Choroid plexus epithelial cell (primary cell): Measurements from ENCODE around the gene ZBTB2.
A peak's percentile ranks its signal among the peaks of the same experiment; 100 is the strongest.
"Not testable (repeated sequence)": the region's sequence is repeated elsewhere in the genome, so short reads cannot be mapped to it uniquely, and the experiment has no call there.

Source experiments
- DNase-seq: peaks from one replicate; pipeline ENCODE4 v3.0.0-alpha.2; 2010; ENCODE audit warnings: low read depth
- H3K4me3 ChIP-seq: 2 replicates; pipeline ENCODE4 v1.5.1; 2011; ENCODE audit warnings: low read depth, mild to moderate bottlenecking, control low read depth, low read length, moderate library complexity
- TF ChIP-seq, protein P1 (sequence below): conservative IDR thresholded peaks from 2 replicates; pipeline ENCODE4 v1.5.1; 2011; ENCODE audit warnings: low read depth, mild to moderate bottlenecking, control low read depth, inconsistent platforms, low read length, moderate library complexity

Gene ZBTB2

DNA sequence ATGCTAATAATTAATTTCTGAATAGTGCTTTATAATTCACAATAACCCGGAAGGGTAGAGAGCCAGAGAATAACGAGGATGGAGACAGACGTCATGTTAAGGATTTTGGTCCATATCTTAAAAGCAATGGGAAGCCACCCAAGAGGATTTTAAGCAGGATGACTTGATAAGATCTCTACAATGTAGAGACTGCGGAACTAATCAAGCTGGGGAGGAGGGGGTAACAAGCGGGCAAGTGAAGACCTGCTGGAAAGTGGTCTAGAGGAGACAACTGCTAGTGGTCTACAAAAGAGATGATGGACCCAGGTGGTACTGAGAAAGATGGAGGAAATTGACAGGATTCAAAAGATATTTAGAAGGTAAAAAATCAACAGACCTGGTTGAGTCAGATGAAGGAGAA, 7.2 kb downstream of the ZBTB2 start:
- TF ChIP-seq, protein P1, sequence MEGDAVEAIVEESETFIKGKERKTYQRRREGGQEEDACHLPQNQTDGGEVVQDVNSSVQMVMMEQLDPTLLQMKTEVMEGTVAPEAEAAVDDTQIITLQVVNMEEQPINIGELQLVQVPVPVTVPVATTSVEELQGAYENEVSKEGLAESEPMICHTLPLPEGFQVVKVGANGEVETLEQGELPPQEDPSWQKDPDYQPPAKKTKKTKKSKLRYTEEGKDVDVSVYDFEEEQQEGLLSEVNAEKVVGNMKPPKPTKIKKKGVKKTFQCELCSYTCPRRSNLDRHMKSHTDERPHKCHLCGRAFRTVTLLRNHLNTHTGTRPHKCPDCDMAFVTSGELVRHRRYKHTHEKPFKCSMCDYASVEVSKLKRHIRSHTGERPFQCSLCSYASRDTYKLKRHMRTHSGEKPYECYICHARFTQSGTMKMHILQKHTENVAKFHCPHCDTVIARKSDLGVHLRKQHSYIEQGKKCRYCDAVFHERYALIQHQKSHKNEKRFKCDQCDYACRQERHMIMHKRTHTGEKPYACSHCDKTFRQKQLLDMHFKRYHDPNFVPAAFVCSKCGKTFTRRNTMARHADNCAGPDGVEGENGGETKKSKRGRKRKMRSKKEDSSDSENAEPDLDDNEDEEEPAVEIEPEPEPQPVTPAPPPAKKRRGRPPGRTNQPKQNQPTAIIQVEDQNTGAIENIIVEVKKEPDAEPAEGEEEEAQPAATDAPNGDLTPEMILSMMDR, result no peak
- no peak overlapping the region for H3K4me3 ChIP-seq
- DNase-seq, result no peak

DNA sequence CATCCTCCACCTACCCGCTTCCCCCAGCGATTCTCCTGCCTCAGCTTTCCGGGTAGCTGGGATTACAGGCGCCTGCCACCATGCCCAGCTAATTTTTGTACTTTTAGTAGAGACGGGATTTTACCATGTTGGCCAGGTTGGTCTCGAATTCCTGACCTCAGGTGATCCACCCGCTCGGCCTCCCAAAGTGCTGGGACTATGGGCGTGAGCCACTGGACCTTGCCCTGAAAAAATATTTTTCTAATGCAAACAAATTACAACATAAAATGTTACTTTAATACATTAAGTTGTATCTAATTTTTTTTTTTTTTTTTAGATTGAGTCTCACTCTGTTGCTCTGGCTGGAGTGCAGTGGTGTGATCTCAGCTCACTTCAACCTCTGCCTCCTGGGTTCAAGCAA, 8.7 kb downstream of the ZBTB2 start:
- not testable (repeated sequence) for H3K4me3 ChIP-seq, DNase-seq

DNA sequence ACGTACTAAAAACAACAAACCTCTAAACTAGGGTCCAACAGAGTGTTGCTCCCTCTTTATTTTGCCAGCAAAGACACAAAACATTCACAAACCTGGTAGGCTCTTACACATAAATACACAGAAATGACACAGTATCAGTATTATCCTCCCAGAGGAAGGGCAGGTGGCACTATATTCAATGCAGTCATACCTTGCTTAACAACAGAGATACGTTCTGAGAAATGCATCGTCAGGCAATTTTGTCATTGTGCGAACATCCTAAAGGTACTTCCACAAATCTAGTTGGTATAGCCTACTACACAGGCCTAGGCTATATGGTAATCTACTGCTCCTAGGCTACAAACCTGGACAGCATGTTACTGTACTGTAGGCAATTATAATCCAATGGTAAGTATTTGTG, 9.6 kb downstream of the ZBTB2 start:
- TF ChIP-seq, protein P1, result no peak
- DNase-seq, result no peak
- no peak overlapping the region for H3K4me3 ChIP-seq

DNA sequence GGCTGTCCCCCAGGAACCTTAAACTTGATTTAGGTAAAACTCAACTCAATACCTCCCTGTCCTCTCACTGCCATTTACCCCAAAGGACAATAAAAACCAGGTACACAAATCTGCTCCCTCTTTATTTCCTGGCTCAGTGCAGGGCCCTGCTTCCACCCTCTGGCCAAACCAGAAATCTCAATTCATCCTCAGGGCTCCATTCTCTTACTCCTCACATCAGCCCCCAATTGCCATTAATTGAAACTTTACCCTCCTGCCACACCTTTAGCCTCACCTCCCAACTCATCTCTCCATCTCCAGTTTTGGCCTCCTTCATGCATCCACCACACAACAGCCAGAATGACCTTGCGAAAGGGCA, 10.5 kb downstream of the ZBTB2 start:
- no peak overlapping the region for H3K4me3 ChIP-seq
- no peak for DNase-seq
- TF ChIP-seq, protein P1, result no peak

DNA sequence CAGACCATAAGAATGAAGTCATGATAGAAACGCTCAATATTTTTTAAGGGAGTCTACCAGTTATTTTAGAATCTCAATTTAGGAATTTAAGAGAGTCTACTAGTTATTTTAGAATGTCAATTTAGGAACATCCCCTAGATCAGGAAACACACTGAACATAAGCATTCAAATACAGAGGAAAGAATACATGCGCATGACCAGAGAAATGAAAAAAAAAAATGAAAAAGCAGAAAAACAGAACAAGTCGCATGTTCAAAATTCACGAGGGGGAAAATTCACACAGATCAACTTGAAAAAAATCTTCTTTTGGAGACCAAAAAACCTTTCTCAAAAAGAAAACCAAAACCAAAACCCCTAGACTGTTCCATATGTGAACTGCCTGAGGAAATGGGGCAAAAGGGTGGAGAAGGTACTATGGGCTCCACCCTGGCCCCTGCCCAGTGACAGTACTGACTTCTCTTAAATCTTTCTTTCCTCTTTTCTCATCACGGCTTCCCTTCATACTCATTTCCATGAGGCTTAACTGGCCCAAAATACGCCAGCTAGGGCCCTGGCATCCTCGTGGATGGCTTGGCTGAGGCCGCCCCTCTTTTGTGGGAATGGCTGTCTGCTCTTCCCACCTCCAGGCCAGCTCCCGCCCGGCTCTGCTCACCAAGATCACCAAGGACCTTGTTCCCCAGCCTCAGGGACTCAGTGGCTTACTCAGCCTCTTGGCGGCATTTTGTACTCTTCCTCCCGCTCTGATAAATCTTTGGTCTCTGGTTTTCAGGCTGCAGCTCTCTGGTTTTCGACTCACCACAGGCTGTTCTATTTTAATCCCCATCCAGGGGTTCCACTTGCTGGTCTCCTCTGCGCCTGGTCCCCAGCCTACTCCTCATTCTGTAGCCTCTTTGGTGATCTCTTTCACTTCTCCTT, 11.2 kb downstream of the ZBTB2 start:
- TF ChIP-seq, protein P1, result no peak
- H3K4me3 ChIP-seq, result no peak overlapping the region
- DNase-seq, result no peak

DNA sequence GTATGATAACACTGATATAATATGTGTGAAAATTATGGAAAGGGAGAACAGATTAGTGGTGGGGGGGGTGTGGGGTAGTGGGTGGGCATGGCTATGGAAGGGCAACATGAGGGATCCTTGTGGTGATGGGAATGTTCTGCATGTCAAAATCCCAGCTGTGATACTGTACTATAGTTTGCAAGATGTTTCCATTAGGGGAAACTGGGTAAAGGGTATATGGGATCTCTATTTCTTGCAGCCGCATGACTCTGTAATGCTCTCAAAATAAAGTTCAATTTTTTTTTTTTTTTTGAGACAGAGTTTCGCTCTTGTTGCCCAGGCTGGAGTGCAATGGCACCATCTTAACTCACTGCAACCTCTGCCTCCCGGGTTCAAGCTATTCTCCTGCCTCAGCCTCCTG, 14.3 kb downstream of the ZBTB2 start:
- H3K4me3 ChIP-seq, result no peak overlapping the region
- no peak for DNase-seq

DNA sequence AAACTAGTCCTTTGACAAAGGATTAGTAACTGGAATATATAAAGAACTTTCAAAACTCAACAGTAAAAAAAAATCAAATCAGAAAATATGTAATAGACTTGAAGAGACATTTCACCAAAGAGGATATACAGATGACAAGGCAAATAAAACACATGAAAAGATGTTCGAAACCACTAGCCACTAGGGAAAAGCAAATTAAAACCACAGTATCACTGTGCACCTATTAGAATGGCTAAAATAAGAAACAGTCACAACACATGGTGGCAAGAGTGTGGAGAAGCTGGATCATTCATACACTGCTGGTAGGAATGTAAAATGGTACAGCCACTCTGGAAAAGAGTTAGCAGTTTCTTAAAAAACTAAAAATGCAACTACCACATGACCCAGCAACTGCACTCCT, 14.9 kb downstream of the ZBTB2 start:
- no peak for DNase-seq
- H3K4me3 ChIP-seq, result no peak overlapping the region
- TF ChIP-seq, protein P1, result peak; percentile 6

More for the DNA sequence above, 14.3 kb downstream of the ZBTB2 start:
- TF ChIP-seq, protein P1, result no peak
